ENCODE measurements around the gene SLC10A6. TPM values are rescaled to one million over a fixed set of nuclear protein-coding genes. Genes with fewer than 3 reads are reported as not detected.
A peak's percentile ranks its signal among the peaks of the same experiment; 100 is the strongest.

The SLC10A6 gene
- total RNA-seq: not detected

GRCh38 chr4:86848732-86849619 is at the start of gene SLC10A6:
TSS of gene SLC10A6 (minus strand) at chr4:86849384. CDS start at chr4:86849115, 269 bp downstream.
- Mint-ChIP-seq H3K36me3 (ENCODE audit: low read depth) (no peaks in the 10 kb centered on the region), H3K4me1 (no peaks in the 10 kb centered on the region), H3K4me3 (no peak within 1 kb of the TSS), H3K27ac (no peak within 1 kb of the TSS), H3K9me3 (no peaks in the 10 kb centered on the region), H3K27me3 (no peaks in the 10 kb centered on the region)
- ChIA-PET CTCF (no interaction called here), POLR2A (no interaction called here)
- no peak for DNase-seq

- ChIA-PET CTCF (interaction anchor here (1.0 kb wide), 1 partner anchor 304 kb away, joined by 3 read pairs; the partner anchor contains the start of gene PTPN13), POLR2A (no interaction called here)
- Mint-ChIP-seq H3K27ac (no peak overlapping the region), H3K36me3 (ENCODE audit: low read depth) (no peaks in the 10 kb centered on the region), H3K9me3 (no peaks in the 10 kb centered on the region), H3K4me1 (no peaks in the 10 kb centered on the region), H3K27me3 (peaks cover 3% of the 10 kb centered on the region), H3K4me3 (no peak overlapping the region)
- DNase-seq: no peak
Measured at GRCh38 chr4:86898562-86898961, 49.4 kb upstream of the SLC10A6 start.

- Mint-ChIP-seq H3K36me3 (ENCODE audit: low read depth) (no peaks in the 10 kb centered on the region), H3K27me3 (peaks cover 9% of the 10 kb centered on the region), H3K4me3 (no peak overlapping the region), H3K27ac (no peak overlapping the region), H3K9me3 (no peaks in the 10 kb centered on the region), H3K4me1 (peaks cover 9% of the 10 kb centered on the region)
- no peak for DNase-seq
- POLR2A ChIA-PET: no interaction called here
- CTCF ChIA-PET: interaction anchor here (1.0 to 2.4 kb wide), 3 partner anchors 397 to 401 kb away, joined by 8 to 20 read pairs (median 9); no protein-coding TSS in a partner anchor
Measured at GRCh38 chr4:86896596-86896995, 47.4 kb upstream of the SLC10A6 start.

GRCh38 chr4:86895692-86896488 is 46.7 kb upstream of the SLC10A6 start:
- H3K4me1 Mint-ChIP-seq: peaks cover 12% of the 10 kb centered on the region
- H3K27ac Mint-ChIP-seq: no peak overlapping the region
- no peak overlapping the region for H3K4me3 Mint-ChIP-seq
- ChIA-PET POLR2A (no interaction called here), CTCF (interaction anchor here (1.0 to 3.6 kb wide), 4 partner anchors 374 to 400 kb away, joined by 9 to 68 read pairs (median 16); no protein-coding TSS in a partner anchor)
- H3K9me3 Mint-ChIP-seq: no peaks in the 10 kb centered on the region
- DNase-seq: no peak
- peaks cover 16% of the 10 kb centered on the region for H3K27me3 Mint-ChIP-seq
- H3K36me3 Mint-ChIP-seq (ENCODE audit: low read depth): no peaks in the 10 kb centered on the region

GRCh38 chr4:86894455-86894854 is 45.3 kb upstream of the SLC10A6 start:
- Mint-ChIP-seq H3K4me1 (peaks cover 12% of the 10 kb centered on the region), H3K27me3 (peaks cover 19% of the 10 kb centered on the region), H3K9me3 (no peaks in the 10 kb centered on the region), H3K4me3 (no peak overlapping the region), H3K36me3 (ENCODE audit: low read depth) (no peaks in the 10 kb centered on the region), H3K27ac (no peak overlapping the region)
- ChIA-PET CTCF (interaction anchor here (1.1 to 3.6 kb wide), 4 partner anchors 237 to 397 kb away, joined by 3 to 68 read pairs (median 8); no protein-coding TSS in a partner anchor), POLR2A (no interaction called here)
- no peak for DNase-seq

- POLR2A ChIA-PET: no interaction called here
- H3K27ac Mint-ChIP-seq: no peak overlapping the region
Measured at GRCh38 chr4:86893136-86893535, 44.0 kb upstream of the SLC10A6 start.

GRCh38 chr4:86892636-86892960 is 43.4 kb upstream of the SLC10A6 start:
- ChIA-PET CTCF (interaction anchor here (0.6 to 3.6 kb wide), 5 partner anchors 11 to 580 kb away, joined by 3 to 68 read pairs (median 4); no protein-coding TSS in a partner anchor), POLR2A (no interaction called here)
- DNase-seq: no peak
- peaks cover 21% of the 10 kb centered on the region for H3K27me3 Mint-ChIP-seq
- H3K9me3 Mint-ChIP-seq: no peaks in the 10 kb centered on the region
- peaks cover 12% of the 10 kb centered on the region for H3K4me1 Mint-ChIP-seq
- peak overlapping the region; percentile 58 for H3K4me3 Mint-ChIP-seq
- no peaks in the 10 kb centered on the region for H3K36me3 Mint-ChIP-seq (ENCODE audit: low read depth)
- H3K27ac Mint-ChIP-seq: no peak overlapping the region

More at GRCh38 chr4:86893136-86893535, 44.0 kb upstream of the SLC10A6 start:
- H3K4me3 Mint-ChIP-seq: peak overlapping the region; percentile 58
- DNase-seq: no peak
- CTCF ChIA-PET: interaction anchor here (0.6 to 3.6 kb wide), 5 partner anchors 10 to 579 kb away, joined by 3 to 68 read pairs (median 4); no protein-coding TSS in a partner anchor
- no peaks in the 10 kb centered on the region for H3K9me3 Mint-ChIP-seq
- H3K36me3 Mint-ChIP-seq (ENCODE audit: low read depth): no peaks in the 10 kb centered on the region
- peaks cover 21% of the 10 kb centered on the region for H3K27me3 Mint-ChIP-seq
- peaks cover 12% of the 10 kb centered on the region for H3K4me1 Mint-ChIP-seq

- Mint-ChIP-seq H3K4me3 (peak within 1 kb of the TSS; percentile 73), H3K9me3 (no peaks in the 10 kb centered on the region), H3K27ac (no peak within 1 kb of the TSS), H3K36me3 (ENCODE audit: low read depth) (no peaks in the 10 kb centered on the region), H3K27me3 (peaks cover 21% of the 10 kb centered on the region), H3K4me1 (peaks cover 12% of the 10 kb centered on the region)
- ChIA-PET POLR2A (no interaction called here), CTCF (interaction anchor here (0.7 to 3.6 kb wide), 6 partner anchors 12 to 396 kb away, joined by 3 to 68 read pairs (median 5); no protein-coding TSS in a partner anchor)
- peak; percentile 32 for DNase-seq
Measured at GRCh38 chr4:86891762-86892635, 42.8 kb upstream of the SLC10A6 start, which contains the start of gene C4orf36. TSS of gene C4orf36 (minus strand) at chr4:86892422. CDS start at chr4:86891520, 902 bp downstream.

- POLR2A ChIA-PET: no interaction called here
- DNase-seq: no peak
- CTCF ChIA-PET: interaction anchor here (1.0 to 1.7 kb wide), 2 partner anchors 392 to 395 kb away, joined by 4 to 6 read pairs; no protein-coding TSS in a partner anchor
- H3K27me3 Mint-ChIP-seq: peaks cover 21% of the 10 kb centered on the region
- no peak overlapping the region for H3K27ac Mint-ChIP-seq
- H3K36me3 Mint-ChIP-seq (ENCODE audit: low read depth): no peaks in the 10 kb centered on the region
- H3K9me3 Mint-ChIP-seq: no peaks in the 10 kb centered on the region
- peaks cover 12% of the 10 kb centered on the region for H3K4me1 Mint-ChIP-seq
- H3K4me3 Mint-ChIP-seq: no peak overlapping the region
Measured at GRCh38 chr4:86890790-86891189, 41.6 kb upstream of the SLC10A6 start.

GRCh38 chr4:86879641-86880040 is 30.5 kb upstream of the SLC10A6 start:
- Mint-ChIP-seq H3K27ac (no peak overlapping the region), H3K36me3 (ENCODE audit: low read depth) (peaks cover 5% of the 10 kb centered on the region), H3K27me3 (no peaks in the 10 kb centered on the region), H3K4me1 (no peaks in the 10 kb centered on the region), H3K4me3 (no peak overlapping the region), H3K9me3 (peaks cover 12% of the 10 kb centered on the region)
- DNase-seq: no peak
- ChIA-PET POLR2A (no interaction called here), CTCF (no interaction called here)

GRCh38 chr4:86878640-86879039 is 29.5 kb upstream of the SLC10A6 start:
- Mint-ChIP-seq H3K36me3 (ENCODE audit: low read depth) (peaks cover 5% of the 10 kb centered on the region), H3K9me3 (peaks cover 12% of the 10 kb centered on the region), H3K4me1 (no peaks in the 10 kb centered on the region), H3K4me3 (no peak overlapping the region), H3K27me3 (no peaks in the 10 kb centered on the region), H3K27ac (no peak overlapping the region)
- ChIA-PET POLR2A (no interaction called here), CTCF (no interaction called here)
- no peak for DNase-seq

- no peak overlapping the region for H3K4me3 Mint-ChIP-seq
- H3K27ac Mint-ChIP-seq: no peak overlapping the region
- H3K4me1 Mint-ChIP-seq: no peaks in the 10 kb centered on the region
- peaks cover under 1% of the 10 kb centered on the region for H3K27me3 Mint-ChIP-seq
- no peak for DNase-seq
- H3K9me3 Mint-ChIP-seq: peaks cover 9% of the 10 kb centered on the region
- peaks cover 5% of the 10 kb centered on the region for H3K36me3 Mint-ChIP-seq (ENCODE audit: low read depth)
- CTCF ChIA-PET: no interaction called here
- POLR2A ChIA-PET: no interaction called here
Measured at GRCh38 chr4:86876894-86877685, 27.9 kb upstream of the SLC10A6 start.

Data from activated CD4-positive, alpha-beta memory T cell treated with anti-CD3 and anti-CD28 coated beads, Interleukin-2, amount 10 ng/mL, durations not matched to agents 7 days and 5 days (primary cell).